NCI-H2107 treated with DMSO at 0.1 percent for 48 hours (cell line): ENCODE measurements around the gene EYS.
"Not testable (repeated sequence)": the region's sequence is repeated elsewhere in the genome, so short reads cannot be mapped to it uniquely, and the experiment has no call there.

Experiments
- DNase-seq: peaks from one replicate; lab custom pipeline; 2025; ENCODE audit not compliant: unreplicated experiment; lab: John Stamatoyannopoulos, UW

Gene EYS

DNA sequence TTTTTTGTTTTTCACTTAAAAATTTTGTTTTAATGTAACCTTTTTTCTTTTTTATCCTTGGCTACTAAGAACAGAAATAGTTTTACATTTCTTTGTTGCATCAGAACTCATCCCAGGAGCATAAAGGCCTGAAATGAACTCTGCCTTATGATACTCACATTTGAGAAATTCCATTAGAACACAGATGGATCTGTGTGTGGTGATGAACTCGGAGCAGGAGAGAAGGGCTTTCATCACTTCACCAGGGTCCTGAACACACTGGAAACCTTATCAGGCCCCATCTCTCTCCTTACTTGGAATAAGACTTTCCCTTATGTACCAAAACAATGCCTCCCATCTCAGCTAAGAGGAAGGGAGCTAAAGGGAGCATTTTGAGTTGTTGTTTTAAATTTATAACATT is 1932.1 kb downstream of the EYS start:
- DNase-seq, result no peak

DNA sequence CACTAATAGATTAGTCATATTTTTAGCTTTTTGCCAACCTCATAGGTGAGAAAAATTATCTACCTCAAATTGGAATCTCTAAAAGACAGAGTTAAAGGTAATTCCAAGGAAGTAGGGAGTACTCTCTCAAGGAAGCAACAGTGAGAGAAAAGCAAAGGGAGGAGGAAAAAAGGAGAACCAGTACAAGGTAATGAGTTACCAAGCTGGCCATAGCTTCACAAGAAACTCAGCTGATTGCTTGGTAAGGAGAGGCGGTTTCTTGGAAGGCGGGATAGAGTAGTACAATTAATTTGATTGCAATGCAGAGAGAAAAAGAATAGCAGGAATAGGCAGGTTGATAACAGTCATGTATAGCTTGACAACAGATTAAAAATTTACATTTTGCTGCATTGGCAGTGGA is 1933.8 kb downstream of the EYS start:
- no peak for DNase-seq

- no peak for DNase-seq
Measured at GRCh38 chr6:63765828-63766227, 1941.2 kb downstream of the EYS start.

- peak; percentile 13 for DNase-seq
Measured at GRCh38 chr6:63764318-63764916, 1942.6 kb downstream of the EYS start.

GRCh38 chr6:63760199-63760598 is 1946.8 kb downstream of the EYS start:
- DNase-seq, result no peak

DNA sequence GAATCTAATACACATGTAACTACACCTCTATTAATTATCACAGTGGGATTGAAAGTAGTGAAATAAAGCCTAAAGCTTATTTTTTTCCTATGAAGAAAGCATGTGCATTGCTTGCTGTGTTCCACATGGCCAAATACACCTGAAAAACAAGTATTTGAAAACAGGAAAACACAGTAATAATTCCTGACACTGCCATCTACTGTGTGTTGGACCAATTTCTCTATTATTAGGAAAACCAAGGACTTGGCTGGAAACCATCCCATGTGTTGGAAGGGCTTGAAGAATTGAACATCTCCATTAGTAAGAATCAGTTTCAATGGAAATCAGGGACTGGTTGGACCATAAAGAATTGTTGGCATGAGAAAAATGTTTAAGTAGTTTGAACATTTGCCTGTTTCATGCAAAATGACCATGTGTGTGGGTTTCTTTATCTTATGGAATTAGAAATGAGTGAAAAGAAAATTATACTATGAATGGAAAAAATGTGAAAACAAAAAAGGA is 1947.4 kb downstream of the EYS start:
- no peak for DNase-seq

DNA sequence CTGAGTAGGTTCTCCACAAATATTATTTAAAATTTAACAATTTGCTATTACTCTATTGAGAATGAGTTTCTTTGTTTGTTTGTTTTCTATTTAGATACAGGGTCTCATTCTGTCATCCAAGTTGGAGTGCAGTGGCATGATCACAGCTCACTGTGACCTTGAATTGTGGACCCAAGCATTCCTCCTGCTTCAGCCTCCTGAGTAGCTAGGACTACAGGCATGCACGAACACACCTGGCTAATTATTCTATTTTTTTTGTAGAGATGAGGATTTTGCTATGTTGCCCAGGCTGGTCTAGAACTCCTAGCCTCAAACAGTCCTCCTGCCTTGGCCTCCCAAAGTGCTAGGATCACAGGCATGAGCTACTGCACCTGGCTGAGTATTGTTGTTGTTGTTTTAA is 1949.2 kb downstream of the EYS start:
- DNase-seq, result no peak

DNA sequence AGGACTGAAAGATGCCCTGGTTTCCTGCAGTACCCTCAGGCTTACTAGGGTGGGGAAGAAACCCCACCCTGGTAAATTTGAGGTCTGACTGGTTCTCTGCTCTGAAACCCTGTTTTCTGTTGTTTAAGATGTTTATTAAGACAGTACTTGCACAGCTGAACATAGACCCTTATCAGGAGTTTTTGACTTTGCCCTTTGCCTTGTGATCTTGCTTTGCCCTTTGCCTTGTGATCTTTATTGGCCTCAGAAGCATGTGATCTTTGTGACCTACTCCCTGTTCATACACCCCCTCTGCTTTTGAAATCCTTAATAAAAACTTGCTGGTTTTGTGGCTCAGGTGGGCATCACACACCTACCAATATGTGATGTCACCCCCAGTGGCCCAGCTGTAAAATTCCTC is 1949.8 kb downstream of the EYS start:
- not testable (repeated sequence) for DNase-seq

DNA sequence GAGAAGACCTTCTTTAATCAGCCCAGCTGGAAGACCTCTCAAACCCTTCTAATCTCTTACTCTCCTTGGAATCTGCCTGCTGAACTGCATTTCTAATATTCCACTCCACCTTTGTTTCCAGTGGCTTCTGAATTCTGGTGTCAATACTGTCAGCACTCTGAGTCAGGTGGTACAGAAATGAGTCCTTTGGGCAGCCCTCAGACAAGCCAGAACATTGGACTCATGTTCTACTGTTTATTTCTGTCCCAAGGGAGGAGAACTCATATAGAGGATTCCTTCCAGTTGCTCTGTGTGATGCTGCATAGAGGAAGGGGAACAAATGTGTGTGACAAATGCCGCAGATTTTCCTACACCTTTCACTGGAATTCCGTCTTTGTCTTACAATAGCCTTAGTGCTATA is 1956.6 kb downstream of the EYS start:
- DNase-seq, result no peak

DNA sequence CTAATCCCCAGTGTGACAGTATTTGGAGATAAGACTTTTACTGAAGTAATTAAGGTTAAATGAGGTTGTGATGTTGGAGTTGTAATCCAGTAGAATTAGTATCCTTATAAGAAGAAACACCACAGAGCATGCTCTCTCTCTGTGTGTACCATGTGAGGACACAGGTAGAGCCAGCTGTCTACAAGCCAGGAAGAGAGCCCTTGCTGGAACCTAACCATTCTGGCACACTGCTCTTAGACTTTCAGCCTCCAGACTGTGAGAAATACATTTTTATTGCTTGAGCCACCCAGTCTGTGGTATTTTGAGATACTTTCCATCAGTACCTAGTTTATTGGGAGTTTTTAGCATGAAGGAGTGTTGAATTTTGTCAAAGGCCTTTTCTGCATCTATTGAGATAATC is 1961.2 kb downstream of the EYS start:
- DNase-seq, result no peak

GRCh38 chr6:63744810-63745209 is 1962.2 kb downstream of the EYS start:
- no peak for DNase-seq

DNA sequence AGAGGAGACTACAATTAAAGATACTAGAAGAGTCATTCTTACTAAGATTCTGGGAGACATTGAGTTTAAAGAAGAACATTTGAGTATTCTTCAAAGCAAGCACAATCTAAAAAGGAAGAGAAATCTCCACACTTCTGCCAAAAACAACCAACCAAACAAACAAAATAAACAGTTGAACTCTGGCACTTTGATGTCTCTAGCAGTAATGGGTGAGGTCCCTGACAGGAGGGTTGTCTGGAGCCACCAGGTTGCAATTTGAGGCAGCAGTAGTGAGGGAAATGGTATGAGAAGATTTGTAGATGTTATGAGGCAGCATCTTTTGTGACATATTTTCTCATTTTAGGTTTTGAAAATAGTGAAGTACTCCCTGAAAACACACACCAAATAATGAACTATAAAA is 1963.3 kb downstream of the EYS start:
- no peak for DNase-seq

DNA sequence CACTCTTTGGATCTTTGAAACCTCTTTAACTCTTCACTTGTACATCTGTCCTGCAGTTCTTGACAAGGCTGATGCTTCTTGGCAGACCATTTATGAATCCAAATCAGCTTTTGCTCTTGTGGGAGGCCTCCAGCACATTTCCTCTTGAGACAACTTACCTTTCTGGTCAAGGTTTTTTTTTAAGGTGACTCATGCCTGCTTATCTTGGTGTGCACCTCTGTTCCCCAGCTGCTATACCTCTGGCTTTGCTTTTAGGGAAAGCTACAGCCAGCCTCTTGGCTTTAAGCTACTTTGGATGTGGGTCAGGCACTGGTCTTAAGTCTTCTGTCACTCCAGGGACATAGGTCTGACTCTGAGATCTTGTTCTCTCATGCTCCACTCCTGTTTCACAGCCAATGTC is 1965.0 kb downstream of the EYS start:
- no peak for DNase-seq

DNA sequence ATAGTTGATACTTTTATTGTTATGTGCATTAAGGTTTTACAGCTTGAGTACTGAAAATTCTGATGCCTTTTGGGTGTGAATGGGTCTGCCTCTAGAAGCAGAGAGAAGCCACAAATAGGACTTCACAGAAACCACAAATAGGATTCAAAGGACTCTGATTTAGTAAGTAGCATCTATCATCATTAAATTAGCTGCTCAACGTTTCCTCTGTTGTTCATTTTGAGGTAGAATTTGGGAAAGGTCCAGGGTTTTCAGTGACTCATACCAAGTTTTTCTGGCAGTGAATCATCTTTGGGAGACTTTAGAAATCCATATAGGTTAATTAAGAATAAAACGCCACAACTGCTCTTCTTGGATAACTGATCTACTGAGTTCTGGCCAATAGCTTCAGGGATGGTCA is 1966.3 kb downstream of the EYS start:
- DNase-seq, result no peak

GRCh38 chr6:63739094-63739687 is 1967.8 kb downstream of the EYS start:
- no peak for DNase-seq

GRCh38 chr6:63738190-63738589 is 1968.8 kb downstream of the EYS start:
- DNase-seq, result not testable (repeated sequence)

GRCh38 chr6:63734923-63735322 is 1972.1 kb downstream of the EYS start:
- no peak for DNase-seq

DNA sequence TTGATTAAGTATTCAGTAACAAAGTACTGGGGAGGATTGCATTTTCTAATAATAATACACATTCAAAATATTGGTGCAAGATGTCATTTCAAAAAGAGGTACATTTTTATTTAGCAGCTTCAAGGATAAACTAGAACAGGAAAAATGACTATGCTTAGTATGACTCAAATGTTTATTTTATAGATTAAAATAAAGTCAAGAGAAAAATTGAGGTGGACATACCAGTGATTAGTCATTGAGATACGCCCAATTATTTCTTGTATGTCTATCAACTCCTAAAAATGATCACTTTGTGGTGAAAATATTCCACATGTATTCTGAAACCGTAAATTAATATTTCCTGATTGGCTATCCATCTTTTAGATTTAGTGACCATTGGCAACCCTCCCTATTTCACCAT is 1974.7 kb downstream of the EYS start:
- DNase-seq, result no peak

GRCh38 chr6:63731930-63732329 is 1975.1 kb downstream of the EYS start:
- DNase-seq, result no peak

- DNase-seq, result no peak
Measured at GRCh38 chr6:63730311-63730710, 1976.7 kb downstream of the EYS start.

- no peak for DNase-seq
Measured at GRCh38 chr6:63724721-63725120, 1982.3 kb downstream of the EYS start.

DNA sequence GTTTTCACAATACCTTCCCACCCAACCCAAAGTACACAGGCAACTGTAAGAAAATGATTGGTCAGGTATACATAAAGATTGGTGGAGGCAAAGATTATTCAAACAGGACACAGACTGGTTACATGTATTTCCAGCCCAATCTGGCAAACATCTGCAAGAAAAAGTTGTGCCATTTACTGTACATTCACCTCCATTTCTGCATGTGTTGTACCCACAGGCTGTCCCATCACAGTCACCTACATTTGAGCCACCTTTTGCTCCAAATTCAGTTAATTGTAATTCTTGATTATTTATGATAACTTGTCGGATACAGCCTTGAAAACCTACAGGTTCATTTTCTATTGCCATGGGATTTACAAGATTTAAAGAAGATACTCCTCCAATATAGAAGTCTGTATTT is 1985.8 kb downstream of the EYS start:
- DNase-seq, result no peak

GRCh38 chr6:63716169-63716568 is 1990.9 kb downstream of the EYS start:
- no peak for DNase-seq
